DOHH2 (cell line): ENCODE results near the gene CYB5R2.

Experiments
- EZH2phosphoT487 ChIP-seq: fragments of 200-600 bp; sonication (generic); IDR thresholded peaks from 2 replicates; pipeline ENCODE4 v1.6.1; 2017; ENCODE audit warnings: borderline replicate concordance, mild to moderate bottlenecking, antibody characterized with exemption, low read length, moderate library complexity, mixed read lengths
- TF ChIP-seq, protein P1 (sequence below): fragments of 200-600 bp; sonication (generic); IDR thresholded peaks from one replicate; pipeline ENCODE4 v1.5.1; 2014; ENCODE audit warnings: antibody characterized with exemption, mild to moderate bottlenecking, low read depth, low read length; ENCODE audit not compliant: poor library complexity, severe bottlenecking

DNA sequence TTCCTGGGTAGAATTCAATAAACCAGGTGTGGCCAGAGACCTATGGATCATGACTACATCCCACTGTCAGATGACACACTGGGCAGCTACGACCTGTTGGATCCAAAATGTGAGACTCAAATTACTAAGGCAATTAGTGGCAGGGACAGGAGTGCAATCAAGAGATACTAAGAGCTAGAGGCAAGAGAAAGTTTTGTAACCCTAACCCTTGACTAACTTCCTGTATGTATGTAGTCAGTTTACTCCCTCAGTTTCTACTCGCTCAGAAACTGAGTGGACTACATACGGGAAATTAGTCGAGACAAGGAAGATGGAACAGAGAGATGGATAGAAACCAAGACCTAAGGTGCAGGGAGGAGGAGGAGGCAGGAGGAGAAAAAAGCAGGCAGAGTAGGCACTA is 2.7 kb downstream of the CYB5R2 start:
- no peak for TF ChIP-seq EZH2phosphoT487
- TF ChIP-seq, protein P1, sequence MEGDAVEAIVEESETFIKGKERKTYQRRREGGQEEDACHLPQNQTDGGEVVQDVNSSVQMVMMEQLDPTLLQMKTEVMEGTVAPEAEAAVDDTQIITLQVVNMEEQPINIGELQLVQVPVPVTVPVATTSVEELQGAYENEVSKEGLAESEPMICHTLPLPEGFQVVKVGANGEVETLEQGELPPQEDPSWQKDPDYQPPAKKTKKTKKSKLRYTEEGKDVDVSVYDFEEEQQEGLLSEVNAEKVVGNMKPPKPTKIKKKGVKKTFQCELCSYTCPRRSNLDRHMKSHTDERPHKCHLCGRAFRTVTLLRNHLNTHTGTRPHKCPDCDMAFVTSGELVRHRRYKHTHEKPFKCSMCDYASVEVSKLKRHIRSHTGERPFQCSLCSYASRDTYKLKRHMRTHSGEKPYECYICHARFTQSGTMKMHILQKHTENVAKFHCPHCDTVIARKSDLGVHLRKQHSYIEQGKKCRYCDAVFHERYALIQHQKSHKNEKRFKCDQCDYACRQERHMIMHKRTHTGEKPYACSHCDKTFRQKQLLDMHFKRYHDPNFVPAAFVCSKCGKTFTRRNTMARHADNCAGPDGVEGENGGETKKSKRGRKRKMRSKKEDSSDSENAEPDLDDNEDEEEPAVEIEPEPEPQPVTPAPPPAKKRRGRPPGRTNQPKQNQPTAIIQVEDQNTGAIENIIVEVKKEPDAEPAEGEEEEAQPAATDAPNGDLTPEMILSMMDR, result no peak
